Measurements from ENCODE around the gene TPM2. TPM values are rescaled to one million over a fixed set of nuclear protein-coding genes. Genes with fewer than 3 reads are reported as not detected.

Gene TPM2
- total and polyA plus RNA-seq, 5 experiments from 2014 or later, result 0.34 to 98.5 (median 92.3) TPM; not detected in 2

GRCh38 chr9:35690294-35690613 is 529 bp upstream of the TPM2 start:
- H3K36me3 Mint-ChIP-seq, result no peaks in the 10 kb centered on the region
- POLR2A ChIA-PET, result interaction anchor here (1.3 to 3.3 kb wide), 8 partner anchors 13 to 73 kb away, joined by 4 to 19 read pairs (median 10); partner anchors contain the start of genes ARHGEF39, CCDC107, CD72 and CREB3
- DNase-seq (no peak), ATAC-seq (peak; percentile 7 to 21)
- peak overlapping the region; percentile 69 to 90 (median 83) for H3K4me3 Mint-ChIP-seq
- H3K4me1 Mint-ChIP-seq, result peaks cover 11 to 27% (median 21%) of the 10 kb centered on the region in 4 donors
- H3K27ac Mint-ChIP-seq, result peak overlapping the region in 4 of 10 donors; percentile 43 to 67 (median 56)
- H3K9me3 Mint-ChIP-seq, result no peaks in the 10 kb centered on the region
- H3K27me3 Mint-ChIP-seq, result no peaks in the 10 kb centered on the region

- ATAC-seq (peak in 1 of 2 donors; percentile 42), DNase-seq (no peak)
- H3K4me3 Mint-ChIP-seq, result peak overlapping the region; percentile 47 to 79 (median 70)
- H3K9me3 Mint-ChIP-seq, result no peaks in the 10 kb centered on the region
- H3K27me3 Mint-ChIP-seq, result no peaks in the 10 kb centered on the region
- H3K4me1 Mint-ChIP-seq, result peaks cover 11 to 27% (median 21%) of the 10 kb centered on the region in 4 donors
- peak overlapping the region in 9 of 10 donors; percentile 37 to 89 (median 77) for H3K27ac Mint-ChIP-seq
- POLR2A ChIA-PET, result interaction anchor here (0.6 to 3.3 kb wide), 9 partner anchors 13 to 591 kb away, joined by 3 to 14 read pairs (median 5); partner anchors contain the start of genes CD72, CREB3, SIT1 and TLN1
- no peaks in the 10 kb centered on the region for H3K36me3 Mint-ChIP-seq
Observed at GRCh38 chr9:35688558-35689541, 875 bp downstream of the TPM2 start.

GRCh38 chr9:35687972-35688557 is 1.7 kb downstream of the TPM2 start:
- Mint-ChIP-seq H3K4me1 (peaks cover 11 to 27% (median 21%) of the 10 kb centered on the region in 4 donors), H3K9me3 (no peaks in the 10 kb centered on the region), H3K27ac (peak overlapping the region in 5 of 10 donors; percentile 5 to 89 (median 37)), H3K27me3 (no peaks in the 10 kb centered on the region), H3K36me3 (no peaks in the 10 kb centered on the region), H3K4me3 (peak overlapping the region in 2 of 10 donors; percentile 26 to 62)
- DNase-seq, result no peak
- POLR2A ChIA-PET, result interaction anchor here (0.7 to 2.1 kb wide), 7 partner anchors 12 to 74 kb away, joined by 3 to 8 read pairs (median 4); partner anchors contain the start of gene CD72
- ATAC-seq, result no peak

GRCh38 chr9:35687306-35687705 is 2.4 kb downstream of the TPM2 start:
- POLR2A ChIA-PET, result interaction anchor here (0.9 to 2.1 kb wide), 3 partner anchors 13 to 40 kb away, joined by 3 to 8 read pairs (median 3); no protein-coding TSS in a partner anchor
- H3K36me3 Mint-ChIP-seq, result no peaks in the 10 kb centered on the region
- ATAC-seq (no peak), DNase-seq (no peak)
- H3K9me3 Mint-ChIP-seq, result no peaks in the 10 kb centered on the region
- no peaks in the 10 kb centered on the region for H3K27me3 Mint-ChIP-seq
- peaks cover 11 to 27% (median 21%) of the 10 kb centered on the region in 4 donors for H3K4me1 Mint-ChIP-seq
- peak overlapping the region in 5 of 10 donors; percentile 3 to 83 (median 68) for H3K27ac Mint-ChIP-seq
- H3K4me3 Mint-ChIP-seq, result peak overlapping the region in 4 of 10 donors; percentile 10 to 67 (median 55)

- H3K36me3 Mint-ChIP-seq, result no peaks in the 10 kb centered on the region
- H3K9me3 Mint-ChIP-seq, result no peaks in the 10 kb centered on the region
- no peak for ATAC-seq
- no peak for DNase-seq
- peak overlapping the region in 1 of 10 donors; percentile 45 for H3K4me3 Mint-ChIP-seq
- no peaks in the 10 kb centered on the region for H3K27me3 Mint-ChIP-seq
- H3K4me1 Mint-ChIP-seq, result peaks cover 8 to 27% (median 14%) of the 10 kb centered on the region in 4 donors
- POLR2A ChIA-PET, result interaction anchor here (0.6 to 2.1 kb wide), 3 partner anchors 10 to 46 kb away, joined by 3 to 8 read pairs (median 5); partner anchors contain the start of genes CREB3 and TLN1
- peak overlapping the region in 2 of 10 donors; percentile 12 to 58 for H3K27ac Mint-ChIP-seq
Observed at GRCh38 chr9:35686222-35687203, 3.2 kb downstream of the TPM2 start.

GRCh38 chr9:35685506-35685905 is 4.2 kb downstream of the TPM2 start:
- peaks cover 5 to 19% (median 8%) of the 10 kb centered on the region in 4 donors for H3K4me1 Mint-ChIP-seq
- ATAC-seq (no peak), DNase-seq (no peak)
- no peaks in the 10 kb centered on the region for H3K27me3 Mint-ChIP-seq
- no peak overlapping the region for H3K27ac Mint-ChIP-seq
- H3K4me3 Mint-ChIP-seq, result no peak overlapping the region
- H3K36me3 Mint-ChIP-seq, result no peaks in the 10 kb centered on the region
- POLR2A ChIA-PET, result interaction anchor here (0.8 kb wide), 1 partner anchor 27 kb away, joined by 3 read pairs; the partner anchor contains the start of genes CCDC107 and RMRP
- H3K9me3 Mint-ChIP-seq, result no peaks in the 10 kb centered on the region

GRCh38 chr9:35684921-35685320 is 4.8 kb downstream of the TPM2 start:
- peak overlapping the region in 1 of 10 donors; percentile 67 for H3K27ac Mint-ChIP-seq
- H3K4me3 Mint-ChIP-seq, result no peak overlapping the region
- peaks cover 5 to 19% (median 8%) of the 10 kb centered on the region in 4 donors for H3K4me1 Mint-ChIP-seq
- no peak for DNase-seq
- no peaks in the 10 kb centered on the region for H3K36me3 Mint-ChIP-seq
- H3K27me3 Mint-ChIP-seq, result no peaks in the 10 kb centered on the region
- no peak for ATAC-seq
- H3K9me3 Mint-ChIP-seq, result no peaks in the 10 kb centered on the region
- POLR2A ChIA-PET, result interaction anchor here (0.8 kb wide), 1 partner anchor 27 kb away, joined by 3 read pairs; the partner anchor contains the start of genes CCDC107 and RMRP

GRCh38 chr9:35683323-35683722 is 6.4 kb downstream of the TPM2 start:
- Mint-ChIP-seq H3K36me3 (no peaks in the 10 kb centered on the region), H3K4me3 (no peak overlapping the region), H3K4me1 (peaks cover 0 to 8% (median 3%) of the 10 kb centered on the region in 4 donors), H3K27ac (peak overlapping the region in 2 of 10 donors; percentile 31 to 33), H3K27me3 (no peaks in the 10 kb centered on the region), H3K9me3 (no peaks in the 10 kb centered on the region)
- ATAC-seq, result no peak
- no peak for DNase-seq
- POLR2A ChIA-PET, result interaction anchor here (0.6 kb wide), 1 partner anchor 8 kb away, joined by 3 read pairs; no protein-coding TSS in a partner anchor

GRCh38 chr9:35682520-35683315 is 7.0 kb downstream of the TPM2 start:
- Mint-ChIP-seq H3K27ac (peak overlapping the region in 3 of 10 donors; percentile 11 to 71 (median 31)), H3K36me3 (no peaks in the 10 kb centered on the region), H3K9me3 (no peaks in the 10 kb centered on the region), H3K4me1 (peaks cover 0 to 5% (median 3%) of the 10 kb centered on the region in 4 donors), H3K27me3 (no peaks in the 10 kb centered on the region), H3K4me3 (no peak overlapping the region)
- ATAC-seq (no peak), DNase-seq (no peak)
- POLR2A ChIA-PET, result interaction anchor here (0.6 kb wide), 1 partner anchor 9 kb away, joined by 3 read pairs; no protein-coding TSS in a partner anchor

GRCh38 chr9:35682051-35682450 is 7.7 kb downstream of the TPM2 start:
- DNase-seq (no peak), ATAC-seq (no peak)
- H3K4me1 Mint-ChIP-seq, result peaks cover 0 to 7% (median 3%) of the 10 kb centered on the region in 4 donors
- H3K4me3 Mint-ChIP-seq, result no peak overlapping the region
- no peaks in the 10 kb centered on the region for H3K36me3 Mint-ChIP-seq
- no peaks in the 10 kb centered on the region for H3K27me3 Mint-ChIP-seq
- POLR2A ChIA-PET, result no interaction called here
- peak overlapping the region in 2 of 10 donors; percentile 33 to 51 for H3K27ac Mint-ChIP-seq
- no peaks in the 10 kb centered on the region for H3K9me3 Mint-ChIP-seq
